Erythroblast (primary cell): Measurements from ENCODE around the gene EDN1.

Experiments
- GATA1 ChIP-seq: IDR thresholded peaks from 2 replicates; pipeline ENCODE4 v1.6.1; 2011; ENCODE audit warnings: low read depth, mild to moderate bottlenecking, control low read depth, low read length, moderate library complexity
- POLR2A ChIP-seq: IDR thresholded peaks from 2 replicates; pipeline ENCODE4 v1.6.1; 2011; ENCODE audit warnings: mild to moderate bottlenecking, low read length

- TF ChIP-seq POLR2A (no peak), GATA1 (no peak)
Measured at GRCh38 chr6:12293931-12294807, 4.0 kb downstream of the EDN1 start.
